ENCODE results near the gene CREB3L1. TPM values are rescaled to one million over a fixed set of nuclear protein-coding genes. Genes with fewer than 3 reads are reported as not detected.

The CREB3L1 gene
- total RNA-seq, 1 donor from 2014 or later, result 40.9 TPM

DNA sequence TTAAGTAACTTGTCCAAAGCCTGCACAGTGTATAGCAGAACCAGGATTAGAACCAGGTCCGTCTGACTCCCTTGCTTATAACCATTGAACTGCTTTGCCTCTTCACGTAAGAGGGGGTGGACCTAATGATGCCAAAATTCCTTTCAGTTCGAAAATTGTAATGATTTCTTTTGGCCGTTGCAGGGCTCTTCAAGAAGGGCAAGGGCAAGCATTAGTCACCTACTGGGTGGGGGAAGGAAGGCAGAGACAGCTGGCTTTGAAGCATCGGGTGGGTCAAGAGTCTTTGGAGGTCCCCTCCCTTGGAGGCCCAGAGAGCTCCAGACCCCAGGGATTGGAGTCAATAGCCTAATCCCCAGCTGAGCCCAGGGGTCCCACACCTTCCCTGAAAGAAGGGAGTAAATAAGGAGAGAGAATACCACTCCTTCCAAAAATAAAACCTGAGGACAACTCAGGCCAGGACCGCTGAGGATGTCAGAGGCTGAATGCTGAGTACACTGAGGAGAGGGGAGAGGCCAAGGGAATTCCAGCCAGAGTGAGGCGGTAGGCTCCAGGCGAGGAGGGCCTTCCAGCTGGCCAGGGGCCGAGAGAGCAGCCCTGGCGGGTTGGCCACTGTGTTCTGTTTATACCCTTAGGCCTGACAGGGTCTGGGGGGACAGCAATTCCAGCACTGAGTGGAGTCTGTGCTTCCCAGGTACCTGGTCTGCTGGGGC, 14.1 kb downstream of the CREB3L1 start:
- Histone ChIP-seq H3K36me3 (no peaks in the 10 kb centered on the region), H3K27me3 (ENCODE audit: low read depth) (peaks cover 2% of the 10 kb centered on the region), H3K4me3 (no peak overlapping the region), H3K9me3 (replicated peaks) (no peaks in the 10 kb centered on the region), H3K4me1 (peaks cover 58% of the 10 kb centered on the region), H3K27ac (replicated peaks) (peak overlapping the region; percentile 31)
- TF ChIP-seq, protein P1, sequence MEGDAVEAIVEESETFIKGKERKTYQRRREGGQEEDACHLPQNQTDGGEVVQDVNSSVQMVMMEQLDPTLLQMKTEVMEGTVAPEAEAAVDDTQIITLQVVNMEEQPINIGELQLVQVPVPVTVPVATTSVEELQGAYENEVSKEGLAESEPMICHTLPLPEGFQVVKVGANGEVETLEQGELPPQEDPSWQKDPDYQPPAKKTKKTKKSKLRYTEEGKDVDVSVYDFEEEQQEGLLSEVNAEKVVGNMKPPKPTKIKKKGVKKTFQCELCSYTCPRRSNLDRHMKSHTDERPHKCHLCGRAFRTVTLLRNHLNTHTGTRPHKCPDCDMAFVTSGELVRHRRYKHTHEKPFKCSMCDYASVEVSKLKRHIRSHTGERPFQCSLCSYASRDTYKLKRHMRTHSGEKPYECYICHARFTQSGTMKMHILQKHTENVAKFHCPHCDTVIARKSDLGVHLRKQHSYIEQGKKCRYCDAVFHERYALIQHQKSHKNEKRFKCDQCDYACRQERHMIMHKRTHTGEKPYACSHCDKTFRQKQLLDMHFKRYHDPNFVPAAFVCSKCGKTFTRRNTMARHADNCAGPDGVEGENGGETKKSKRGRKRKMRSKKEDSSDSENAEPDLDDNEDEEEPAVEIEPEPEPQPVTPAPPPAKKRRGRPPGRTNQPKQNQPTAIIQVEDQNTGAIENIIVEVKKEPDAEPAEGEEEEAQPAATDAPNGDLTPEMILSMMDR (IDR thresholded peaks at IDR 0.05; ENCODE audit: borderline replicate concordance), result no peak
- DNase-seq, result no peak
- intact Hi-C loops (cut with micrococcal nuclease), result loop anchor here (10.0 kb wide), 1 partner anchor 47 kb away; no protein-coding TSS in a partner anchor

DNA sequence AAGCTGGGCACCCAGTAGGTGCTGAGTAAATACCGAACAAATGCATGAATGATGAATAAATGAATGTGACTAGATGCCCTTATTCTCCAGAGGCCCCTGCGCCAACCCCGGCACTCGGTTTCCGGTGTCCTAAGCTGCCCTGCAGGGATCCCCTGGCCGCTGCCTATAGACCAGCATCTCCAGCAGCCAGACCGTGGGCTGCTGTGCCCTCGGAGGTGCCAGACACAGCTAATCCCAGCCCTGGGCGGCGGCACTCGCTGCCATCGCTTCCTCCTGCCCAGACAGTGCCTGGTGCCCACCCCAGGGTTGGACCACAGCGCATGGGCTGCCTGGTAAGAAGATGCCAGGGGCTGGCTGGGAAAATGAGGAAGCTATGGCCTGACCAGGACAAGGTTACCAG, 15.6 kb downstream of the CREB3L1 start:
- Histone ChIP-seq H3K4me3 (no peak overlapping the region), H3K9me3 (replicated peaks) (no peaks in the 10 kb centered on the region), H3K27ac (replicated peaks) (no peak overlapping the region), H3K36me3 (no peaks in the 10 kb centered on the region), H3K4me1 (peaks cover 66% of the 10 kb centered on the region), H3K27me3 (ENCODE audit: low read depth) (peaks cover 7% of the 10 kb centered on the region)
- intact Hi-C loops (cut with micrococcal nuclease), result loop anchor here (10.0 kb wide), 1 partner anchor 48 kb away; no protein-coding TSS in a partner anchor
- TF ChIP-seq, protein P1 (IDR thresholded peaks at IDR 0.05; ENCODE audit: borderline replicate concordance), result no peak
- DNase-seq, result no peak

DNA sequence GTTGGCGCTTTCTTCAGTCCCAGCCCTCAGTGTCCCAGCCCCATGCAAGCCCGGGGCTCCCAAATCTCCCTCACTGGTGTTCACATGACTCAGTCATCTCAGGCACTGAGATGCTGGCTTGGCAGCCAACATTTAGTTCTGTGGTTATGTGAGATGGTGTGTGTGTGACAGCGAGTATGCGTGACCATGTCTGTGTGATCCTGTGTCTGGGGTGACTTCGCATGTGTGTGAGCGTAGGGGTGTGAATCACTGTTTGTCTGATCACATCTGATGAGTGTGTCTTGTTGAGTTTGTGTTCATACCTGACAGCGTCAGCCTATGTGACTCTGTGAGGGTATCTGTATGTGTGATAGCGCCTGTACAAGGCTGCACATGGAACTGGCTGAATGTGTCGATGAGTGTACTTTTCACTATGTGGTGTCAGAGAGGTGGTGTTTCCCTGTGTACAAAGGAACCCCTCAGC, 16.2 kb downstream of the CREB3L1 start:
- H3K27me3 ChIP-seq (ENCODE audit: low read depth), result peaks cover 7% of the 10 kb centered on the region
- no peaks in the 10 kb centered on the region for H3K36me3 ChIP-seq
- H3K9me3 ChIP-seq (replicated peaks), result no peaks in the 10 kb centered on the region
- DNase-seq, result no peak
- peaks cover 66% of the 10 kb centered on the region for H3K4me1 ChIP-seq
- H3K4me3 ChIP-seq, result no peak overlapping the region
- H3K27ac ChIP-seq (replicated peaks), result no peak overlapping the region
- intact Hi-C loops (cut with micrococcal nuclease), result loop anchor here (10.0 kb wide), 1 partner anchor 49 kb away; no protein-coding TSS in a partner anchor
- TF ChIP-seq, protein P1 (IDR thresholded peaks at IDR 0.05; ENCODE audit: borderline replicate concordance), result no peak

DNA sequence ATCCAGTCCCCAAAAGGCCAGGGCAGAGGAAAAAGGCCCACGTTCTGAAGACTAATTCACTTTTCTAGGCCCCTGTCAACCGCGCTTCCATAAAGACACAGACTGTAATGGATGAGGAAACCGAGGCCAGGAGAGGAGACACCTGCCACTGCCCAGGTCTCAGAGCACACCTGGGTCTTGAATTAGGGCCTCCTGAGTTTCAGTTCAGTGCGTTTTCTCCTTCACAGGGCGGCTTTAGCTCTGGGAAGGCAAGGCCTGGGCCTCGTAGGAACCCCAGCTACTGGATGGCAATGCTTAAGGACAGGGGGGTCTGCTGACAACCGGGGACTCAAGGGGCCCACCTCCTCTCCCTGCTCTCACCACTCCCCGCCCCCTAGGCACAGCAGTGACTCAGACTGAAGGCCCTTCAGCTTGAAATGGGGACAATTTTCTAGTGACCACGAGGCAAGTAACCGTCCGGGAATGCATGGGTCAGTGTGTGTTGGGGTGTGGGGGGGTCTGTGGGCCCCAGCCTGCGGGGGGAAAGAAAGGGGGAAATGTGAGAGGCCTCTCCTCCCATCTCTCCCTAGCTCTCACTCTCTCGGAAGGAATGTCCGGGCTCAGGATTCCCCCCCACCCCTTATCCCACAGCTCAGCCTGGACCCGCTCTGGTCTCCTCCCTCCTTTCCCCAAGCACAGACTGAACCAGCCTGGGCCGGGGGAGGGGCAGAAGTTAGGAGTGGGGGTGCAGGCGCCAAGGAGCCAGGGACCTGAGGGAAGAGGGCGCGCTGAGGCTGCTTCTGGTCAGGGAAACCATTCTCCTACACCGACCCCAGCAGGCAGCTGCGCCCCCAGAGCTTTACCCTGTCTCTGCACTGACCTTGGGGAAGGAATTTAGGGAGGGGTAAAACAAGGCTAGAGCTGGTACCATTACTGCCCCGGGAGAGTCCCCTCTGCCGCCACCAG, 17.2 kb downstream of the CREB3L1 start:
- TF ChIP-seq, protein P1 (IDR thresholded peaks at IDR 0.05; ENCODE audit: borderline replicate concordance), result no peak
- no peaks in the 10 kb centered on the region for H3K9me3 ChIP-seq (replicated peaks)
- peaks cover 7% of the 10 kb centered on the region for H3K27me3 ChIP-seq (ENCODE audit: low read depth)
- no peak for DNase-seq
- H3K4me1 ChIP-seq, result peaks cover 60% of the 10 kb centered on the region
- intact Hi-C loops (cut with micrococcal nuclease), result loop anchor here (10.0 kb wide), 1 partner anchor 50 kb away; no protein-coding TSS in a partner anchor
- no peaks in the 10 kb centered on the region for H3K36me3 ChIP-seq
- peak overlapping the region; percentile 80 for H3K27ac ChIP-seq (replicated peaks)
- H3K4me3 ChIP-seq, result peak overlapping the region; percentile 66

DNA sequence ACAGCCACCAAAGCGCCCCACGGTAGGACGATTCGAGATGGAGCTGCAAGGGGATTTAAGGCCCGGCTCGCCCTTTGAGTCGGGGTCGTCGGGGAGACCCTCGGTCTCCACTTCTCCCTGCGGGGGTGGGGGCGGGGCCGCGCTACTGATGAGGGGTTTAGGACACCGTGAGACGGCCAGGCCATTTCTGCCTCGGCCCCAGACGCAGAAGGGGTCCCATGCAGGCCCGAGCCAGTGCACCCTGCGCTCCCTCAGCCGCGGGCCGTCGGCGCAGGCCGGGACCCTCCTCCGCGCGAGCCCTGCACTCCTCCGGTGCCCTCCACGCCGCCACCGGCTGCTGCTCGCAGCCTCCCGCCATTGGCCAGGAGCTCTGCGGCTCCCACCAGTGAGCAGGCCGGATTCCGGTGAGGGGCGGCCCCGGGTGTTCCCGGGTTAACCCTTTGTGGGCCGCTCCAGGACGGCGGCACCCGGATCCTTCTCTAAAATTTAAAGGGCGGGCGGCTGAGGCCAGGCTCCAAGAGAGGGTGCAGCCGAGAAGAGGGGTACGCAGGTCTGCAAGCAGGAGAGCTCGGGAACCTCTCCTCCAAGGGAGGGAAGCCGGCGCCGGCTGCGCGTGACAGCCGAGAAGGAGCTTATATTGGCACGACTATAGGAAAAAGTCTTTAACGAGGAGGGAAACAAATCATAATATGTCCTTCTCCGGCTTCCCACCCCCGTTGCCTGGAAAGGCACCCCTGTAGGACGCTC, 18.0 kb downstream of the CREB3L1 start:
- peak overlapping the region; percentile 66 for H3K4me3 ChIP-seq
- peak; percentile 81 for DNase-seq
- peaks cover 52% of the 10 kb centered on the region for H3K4me1 ChIP-seq
- H3K9me3 ChIP-seq (replicated peaks), result no peaks in the 10 kb centered on the region
- H3K36me3 ChIP-seq, result no peaks in the 10 kb centered on the region
- intact Hi-C loops (cut with micrococcal nuclease), result loop anchor here (10.0 kb wide), 1 partner anchor 51 kb away; no protein-coding TSS in a partner anchor
- H3K27me3 ChIP-seq (ENCODE audit: low read depth), result peaks cover 7% of the 10 kb centered on the region
- TF ChIP-seq, protein P1 (IDR thresholded peaks at IDR 0.05; ENCODE audit: borderline replicate concordance), result no peak
- H3K27ac ChIP-seq (replicated peaks), result peak overlapping the region; percentile 80

All from left ventricle myocardium inferior (tissue), 1 donor.